HG03045 (cell line): ENCODE measurements around the gene COMT.

Experiments used
- ATAC-seq: cut with Tn5 transposase; IDR thresholded peaks from one replicate; pipeline ENCODE4 v1.9.1; 2021; ENCODE audit warnings: mild to moderate bottlenecking, moderate library complexity; ENCODE audit not compliant: unreplicated experiment

COMT gene

DNA sequence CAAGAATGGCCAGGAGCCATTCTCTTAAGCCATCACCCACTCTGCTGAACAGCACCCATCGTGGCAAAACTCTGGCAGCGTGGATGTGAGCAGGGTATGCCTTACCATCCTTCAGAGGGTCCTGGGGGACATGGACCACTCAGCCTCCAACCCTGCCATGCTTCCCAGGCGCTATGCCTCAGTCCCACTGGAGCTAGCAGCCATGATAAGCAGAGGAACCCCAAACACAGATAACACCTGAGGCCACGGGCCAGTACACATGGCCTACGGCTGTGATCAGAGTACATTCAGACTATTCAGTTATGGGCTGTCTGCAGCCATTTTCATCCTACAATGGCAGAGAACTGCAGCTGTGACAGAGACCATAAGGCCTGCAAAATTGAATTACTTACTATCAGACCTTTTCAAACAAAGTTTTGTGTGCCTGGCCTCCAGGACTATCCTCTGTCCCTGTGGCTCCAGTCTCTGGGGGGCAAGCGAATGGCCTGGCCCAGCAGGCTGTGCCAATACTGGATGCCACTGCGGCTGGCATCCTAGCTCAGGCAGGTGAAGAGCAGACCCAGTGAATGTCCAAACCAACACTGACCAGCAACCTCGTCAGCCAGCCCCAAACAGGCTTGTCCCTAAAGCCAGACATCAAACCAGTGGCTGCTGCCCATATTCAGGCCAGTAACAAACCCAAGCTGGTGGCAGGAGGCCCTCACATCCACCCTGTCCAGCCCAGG lies 68.2 kb downstream of the COMT start:
- no peak for ATAC-seq

- no peak for ATAC-seq
These were observed 68.9 kb downstream of the COMT start for GRCh38 chr22:20010307-20011122.

DNA sequence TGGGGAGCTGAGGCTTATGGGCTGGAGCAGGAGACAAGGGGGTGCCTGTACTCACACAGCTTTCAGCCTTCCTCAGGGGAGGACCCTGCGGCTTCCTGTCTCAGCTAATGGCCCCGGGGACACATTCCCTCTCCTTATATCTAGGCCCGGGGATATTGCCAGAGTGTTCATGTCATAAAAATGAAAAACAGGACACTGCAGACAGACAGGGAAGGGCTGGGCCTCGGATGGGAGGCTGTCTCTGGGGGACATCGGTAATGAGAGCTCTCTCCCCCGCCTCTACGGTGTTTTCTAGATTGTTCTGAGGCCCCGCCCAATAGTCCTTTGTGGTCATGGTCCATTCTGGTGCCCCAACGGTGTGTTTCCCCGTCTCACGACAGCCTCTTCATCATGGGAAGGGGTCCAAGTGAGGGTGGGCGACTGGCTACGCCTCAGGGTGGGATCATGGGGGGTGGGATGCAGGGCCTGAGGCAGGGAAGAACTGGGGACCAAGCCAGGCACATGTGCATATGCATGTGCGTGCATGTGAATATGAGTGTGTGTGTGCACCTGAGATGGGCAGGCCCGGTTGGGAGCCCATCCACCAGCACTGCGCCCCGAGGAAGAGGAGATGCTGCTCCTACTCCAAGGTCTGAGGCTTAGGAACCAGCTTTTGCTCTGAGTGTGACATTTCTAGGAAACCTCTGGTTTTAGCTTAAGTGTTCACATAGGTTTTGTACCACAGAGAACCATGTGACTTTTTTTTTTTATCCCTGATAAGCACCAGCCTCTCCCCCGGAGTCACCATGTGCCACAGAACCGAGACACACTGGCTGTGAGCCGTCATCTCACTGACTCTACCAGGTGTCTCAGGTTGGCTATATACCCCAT lies 69.8 kb downstream of the COMT start:
- ATAC-seq, result no peak

DNA sequence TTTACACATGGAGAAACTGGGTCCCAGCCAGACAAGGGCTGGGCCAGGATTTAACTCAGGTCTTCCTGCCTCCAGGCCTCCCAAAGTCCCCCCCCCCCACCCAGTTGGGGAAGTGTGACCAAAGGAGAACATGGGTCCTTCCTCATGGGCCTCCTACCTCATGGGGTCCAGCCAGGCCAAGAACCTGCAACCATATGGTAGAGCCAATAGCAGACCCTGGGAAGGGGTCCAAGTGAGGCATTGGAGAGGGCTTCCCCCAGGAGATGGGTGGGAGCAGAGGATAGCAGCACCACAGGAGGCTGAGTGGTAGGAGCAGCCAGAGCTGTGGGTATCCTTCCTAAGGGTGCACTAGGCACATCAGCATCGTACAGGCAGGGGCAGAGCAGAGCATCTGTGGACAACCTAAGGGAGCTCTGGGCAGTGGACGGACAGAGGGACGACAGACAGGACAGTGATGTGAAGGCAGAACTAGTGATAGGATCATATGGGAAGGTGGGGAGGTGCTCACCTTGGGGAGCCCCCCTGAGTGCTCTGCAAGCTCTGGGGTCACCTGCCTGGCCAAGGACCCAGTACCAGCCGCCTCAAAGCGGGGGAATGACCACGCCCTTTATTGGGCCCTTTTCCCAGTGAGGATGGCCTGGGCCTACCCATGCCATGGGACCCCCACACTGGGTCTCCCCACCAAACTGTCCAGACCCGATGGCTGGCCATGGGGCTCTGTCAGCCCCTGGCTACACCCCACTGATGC lies 70.6 kb downstream of the COMT start:
- no peak for ATAC-seq

GRCh38 chr22:20012741-20013331 lies 71.3 kb downstream of the COMT start:
- ATAC-seq, result no peak

- ATAC-seq, result no peak
These were observed 71.9 kb downstream of the COMT start for GRCh38 chr22:20013382-20013871.

- no peak for ATAC-seq
These were observed 73.1 kb downstream of the COMT start for GRCh38 chr22:20014526-20015186.

- no peak for ATAC-seq
These were observed 73.6 kb downstream of the COMT start for GRCh38 chr22:20015187-20015625.

GRCh38 chr22:20015971-20016733 lies 74.6 kb downstream of the COMT start:
- ATAC-seq, result no peak

DNA sequence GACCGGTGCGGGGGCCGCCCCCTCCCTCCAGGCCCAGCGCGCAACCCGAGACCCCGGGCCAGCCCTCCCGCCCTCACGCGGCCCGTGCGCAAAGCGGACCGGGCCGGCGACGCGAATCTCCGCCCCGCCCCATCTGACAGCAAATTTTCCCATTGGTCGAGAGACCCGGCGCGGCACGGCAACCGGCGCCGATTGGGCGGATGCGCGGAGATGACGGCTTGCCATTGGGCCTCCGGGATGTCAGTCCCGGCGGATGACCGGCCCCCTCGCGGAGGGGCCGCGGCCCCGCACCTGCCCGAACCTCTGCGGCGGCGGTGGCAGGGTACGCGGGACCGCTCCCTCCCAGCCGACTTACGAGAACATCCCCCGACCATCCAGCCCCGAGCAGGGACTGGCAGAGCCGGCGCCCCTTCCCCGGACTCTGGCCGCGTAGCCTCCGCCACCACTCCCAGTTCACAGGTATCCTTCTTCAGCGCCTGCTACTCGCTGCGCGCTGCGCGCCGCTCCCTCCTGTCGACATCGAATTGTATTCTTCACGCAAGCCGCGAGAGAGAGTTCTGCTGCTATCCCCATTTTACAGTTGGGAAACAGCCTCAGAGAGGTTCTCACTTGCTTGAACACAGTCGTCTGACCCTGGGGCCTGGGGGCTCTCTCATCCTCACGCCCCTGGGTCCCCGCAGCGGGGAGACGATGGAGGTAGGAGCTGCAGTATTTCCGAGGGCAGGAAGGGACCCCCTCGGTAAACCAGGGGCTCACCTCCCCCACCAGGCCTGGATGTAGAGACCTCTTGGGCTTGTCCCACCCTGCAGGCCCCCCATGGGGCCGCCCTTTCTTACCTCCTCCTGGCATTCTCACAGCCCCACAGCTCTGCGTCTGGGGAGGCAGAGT lies 75.4 kb downstream of the COMT start, which contains the start of gene ARVCF:
ARVCF (minus strand) TSS at position 90 of the 888 bp plus-strand sequence. CDS start 26,029 bp downstream, outside the sequence.
- peak; percentile 64 for ATAC-seq

DNA sequence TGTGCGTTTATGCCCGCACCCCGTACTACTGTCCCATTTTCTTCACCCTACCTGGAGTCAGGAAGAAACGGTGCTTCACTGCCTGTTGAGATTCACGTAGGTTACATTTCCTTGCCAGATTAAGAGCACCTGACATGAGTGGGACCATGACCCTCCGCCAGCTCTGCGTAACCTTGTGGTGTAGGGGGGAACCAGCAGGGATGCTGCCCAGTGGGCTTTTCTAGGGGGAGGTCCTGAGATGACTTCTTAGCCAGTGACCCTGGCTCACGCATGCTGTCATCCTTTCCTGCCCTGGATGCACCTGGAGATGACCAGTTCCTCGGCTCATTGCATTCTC lies 76.0 kb downstream of the COMT start:
- no peak for ATAC-seq

DNA sequence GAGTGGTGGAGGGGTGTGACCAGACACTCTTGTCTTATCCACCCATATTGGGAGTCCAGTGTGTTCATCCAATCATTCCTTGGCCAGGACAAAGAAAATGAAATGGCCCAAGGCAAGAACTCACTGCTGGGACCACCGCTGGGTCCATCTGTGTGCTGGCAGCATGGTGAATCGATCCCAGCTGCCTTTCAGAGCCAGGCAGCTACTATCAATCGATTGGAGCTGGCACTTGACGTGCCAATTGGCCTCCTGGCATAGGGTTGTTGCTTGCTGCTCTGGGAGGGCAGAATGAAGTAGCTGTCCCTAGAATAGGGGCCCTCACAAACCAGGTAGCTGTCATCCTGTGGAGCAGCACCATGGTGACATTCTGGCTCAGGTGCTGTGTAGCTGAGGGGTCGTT lies 76.4 kb downstream of the COMT start:
- no peak for ATAC-seq
